Amniotic epithelial cell (primary cell): ENCODE results near the gene SFSWAP.
"Not testable (repeated sequence)": the region's sequence is repeated elsewhere in the genome, so short reads cannot be mapped to it uniquely, and the experiment has no call there.

Source experiments
- DNase-seq: peaks from one replicate; pipeline ENCODE4 v3.0.0-alpha.2; 2010; ENCODE audit warnings: low read depth

Gene SFSWAP

DNA sequence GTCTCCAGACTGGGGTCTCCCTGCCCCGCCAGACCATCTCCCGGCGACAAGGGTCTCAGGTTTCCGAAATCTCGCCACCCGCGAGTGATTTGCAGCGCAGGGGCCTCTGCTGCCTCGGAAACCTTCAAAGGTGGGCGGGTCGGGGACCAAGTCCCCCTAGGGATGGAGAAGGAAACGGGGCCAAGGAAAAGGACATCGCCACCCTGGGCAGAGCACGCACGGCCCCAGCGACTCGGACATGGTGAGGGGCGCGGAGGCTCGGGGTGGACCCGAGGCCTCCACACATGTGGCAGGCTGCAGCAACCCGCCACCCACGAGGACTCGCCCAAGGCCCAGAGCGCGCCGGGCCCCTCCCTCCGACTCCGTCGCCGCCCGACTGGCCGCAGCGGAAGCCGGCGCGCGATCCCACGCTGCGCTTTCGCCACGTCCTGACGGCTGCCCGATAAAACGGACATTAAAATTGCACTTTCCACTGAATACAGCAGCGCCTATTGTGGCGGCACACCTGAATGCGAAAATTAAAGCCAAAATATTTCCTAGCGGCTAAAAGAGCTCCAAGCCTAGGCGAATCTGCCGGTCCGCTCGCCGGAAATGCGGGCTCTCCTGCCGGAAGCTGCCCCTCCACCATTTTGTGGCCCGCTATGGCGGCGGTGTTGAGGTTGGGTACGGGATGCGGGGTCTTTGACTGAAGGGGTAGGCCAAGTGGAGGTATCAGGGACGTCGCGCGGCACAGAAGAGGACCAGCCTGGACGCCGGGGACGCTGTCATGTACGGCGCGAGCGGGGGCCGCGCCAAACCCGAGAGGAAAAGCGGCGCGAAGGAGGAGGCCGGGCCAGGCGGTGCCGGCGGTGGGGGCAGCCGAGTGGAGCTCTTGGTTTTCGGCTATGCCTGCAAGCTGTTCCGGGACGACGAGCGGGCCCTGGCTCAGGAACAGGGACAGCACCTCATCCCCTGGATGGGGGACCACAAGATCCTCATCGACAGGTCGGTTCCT, at the start of gene SFSWAP:
Gene SFSWAP (plus strand): TSS at position 627 of the 994 bp plus-strand sequence. CDS start 140 bp downstream, at position 767.
- DNase-seq, result peak; percentile 70

- not testable (repeated sequence) for DNase-seq
These were observed 49.5 kb upstream of the SFSWAP start for GRCh38 chr12:131661170-131661985.

DNA sequence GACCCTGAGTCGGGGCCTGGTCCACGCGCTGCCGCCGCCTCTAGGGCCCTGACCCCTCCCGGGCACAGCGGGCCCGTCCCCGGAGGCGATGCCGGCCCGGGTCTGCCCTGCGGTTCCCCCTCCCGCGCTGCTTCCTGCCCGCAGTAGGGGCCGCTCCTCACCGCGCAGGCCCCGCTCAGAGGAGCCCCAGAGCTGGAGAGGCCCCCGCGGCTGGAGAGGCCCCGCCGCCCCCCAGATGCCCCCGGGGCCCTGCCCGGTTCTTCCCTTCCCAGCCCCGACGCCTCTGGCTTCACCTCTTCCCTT, 49.0 kb upstream of the SFSWAP start:
- not testable (repeated sequence) for DNase-seq

DNA sequence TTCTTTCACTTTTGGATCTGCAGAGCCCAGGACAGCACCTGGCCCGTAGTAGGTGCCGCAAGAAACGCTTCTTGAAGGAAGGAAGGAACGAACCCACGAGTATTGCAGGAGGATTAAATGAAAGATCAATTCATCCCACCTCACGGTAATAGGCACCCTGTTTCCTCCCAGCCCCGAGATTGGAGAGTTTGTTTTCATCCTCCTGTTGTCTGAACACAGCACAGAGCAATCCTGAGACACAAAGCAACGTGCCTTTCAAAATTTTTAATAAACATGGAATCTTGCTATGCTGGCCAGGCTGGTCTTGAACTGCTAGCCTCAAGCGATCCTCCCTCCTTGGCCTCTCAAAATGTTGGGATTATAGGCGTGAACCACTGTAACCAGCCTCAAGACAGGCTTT, 48.5 kb upstream of the SFSWAP start:
- not testable (repeated sequence) for DNase-seq

- DNase-seq, result not testable (repeated sequence)
These were observed 45.2 kb upstream of the SFSWAP start for GRCh38 chr12:131665666-131666065.

- DNase-seq, result not testable (repeated sequence)
These were observed 44.4 kb upstream of the SFSWAP start for GRCh38 chr12:131666486-131666885.

DNA sequence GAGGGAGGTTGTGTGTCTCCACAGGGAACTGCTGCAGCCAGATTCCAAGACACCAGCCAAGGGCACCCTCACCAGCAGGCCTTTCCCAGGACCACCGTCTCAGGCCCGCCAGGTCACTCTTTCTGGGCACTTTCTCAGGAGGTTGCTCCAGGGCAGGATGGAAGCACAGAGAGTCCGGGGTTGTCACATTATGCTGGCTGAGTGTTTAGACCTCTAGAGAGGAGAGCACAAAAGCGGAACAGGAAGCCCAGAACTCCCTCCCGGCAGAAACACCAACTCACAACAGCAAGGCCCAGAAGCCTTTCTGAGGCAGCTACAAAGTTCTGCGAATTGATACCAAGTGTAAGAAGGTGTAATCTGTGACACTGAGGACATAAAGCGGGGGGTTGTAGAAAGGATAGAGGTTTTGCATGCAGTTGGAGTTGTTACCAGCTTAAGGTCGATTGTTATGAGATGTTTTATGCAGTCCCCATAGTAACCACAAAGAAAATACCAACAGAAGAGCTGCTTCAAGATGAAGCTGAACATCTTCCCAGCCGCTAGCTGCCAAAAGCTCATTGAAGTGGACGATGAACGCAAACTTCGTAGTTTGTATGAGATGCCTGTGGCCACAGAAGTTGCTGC, 43.8 kb upstream of the SFSWAP start:
- not testable (repeated sequence) for DNase-seq

DNA sequence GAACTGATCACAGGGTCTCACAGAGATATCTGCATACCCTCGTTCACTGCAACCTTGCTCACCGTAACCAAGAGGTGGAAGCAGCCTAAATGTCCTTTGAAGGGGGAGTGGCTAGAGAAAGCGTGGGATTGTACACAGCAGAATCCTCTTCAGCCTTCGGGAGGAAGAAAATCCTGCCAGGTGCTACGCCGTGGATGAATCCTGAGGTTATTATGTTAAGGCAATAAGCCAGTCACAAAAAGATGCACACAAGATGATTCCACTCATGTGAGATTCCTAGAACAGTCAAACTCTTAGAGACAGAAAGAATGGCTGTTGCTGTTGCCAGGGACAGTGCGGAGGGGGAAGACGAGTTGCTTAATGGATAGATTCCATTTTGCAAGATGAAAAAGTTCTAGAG, 39.6 kb upstream of the SFSWAP start:
- no peak for DNase-seq

GRCh38 chr12:131671871-131672270, 39.0 kb upstream of the SFSWAP start:
- DNase-seq, result no peak

DNA sequence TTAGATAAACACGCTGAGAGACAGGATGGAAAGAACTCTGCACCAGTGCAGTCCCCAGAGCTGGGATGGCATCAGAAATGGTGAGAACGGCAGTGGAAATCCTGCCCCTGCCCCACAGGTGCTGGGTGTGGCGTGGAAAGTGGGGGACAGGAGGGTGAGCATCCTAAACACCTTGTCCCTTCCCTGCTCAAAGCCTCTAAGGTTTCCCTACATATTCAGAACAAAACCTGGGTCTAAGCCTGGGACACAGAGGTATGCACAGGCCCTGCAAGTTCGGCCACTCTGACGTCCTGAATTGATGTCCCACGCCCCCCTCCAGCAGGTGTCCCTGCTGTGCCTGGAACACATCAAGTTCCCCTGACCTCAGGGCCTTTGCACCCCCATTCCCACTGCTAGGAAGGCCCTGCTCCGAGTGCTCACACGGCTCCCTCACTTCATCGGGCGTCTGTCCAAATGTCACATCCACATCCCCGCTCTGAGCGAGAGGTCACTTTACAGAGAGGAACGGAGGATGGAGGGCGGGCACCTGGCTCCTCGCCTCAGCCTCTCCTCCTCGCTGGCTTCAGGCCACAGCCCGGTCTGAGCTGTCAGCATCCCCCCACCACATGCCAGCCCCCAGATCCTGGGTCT, 38.5 kb upstream of the SFSWAP start:
- no peak for DNase-seq

DNA sequence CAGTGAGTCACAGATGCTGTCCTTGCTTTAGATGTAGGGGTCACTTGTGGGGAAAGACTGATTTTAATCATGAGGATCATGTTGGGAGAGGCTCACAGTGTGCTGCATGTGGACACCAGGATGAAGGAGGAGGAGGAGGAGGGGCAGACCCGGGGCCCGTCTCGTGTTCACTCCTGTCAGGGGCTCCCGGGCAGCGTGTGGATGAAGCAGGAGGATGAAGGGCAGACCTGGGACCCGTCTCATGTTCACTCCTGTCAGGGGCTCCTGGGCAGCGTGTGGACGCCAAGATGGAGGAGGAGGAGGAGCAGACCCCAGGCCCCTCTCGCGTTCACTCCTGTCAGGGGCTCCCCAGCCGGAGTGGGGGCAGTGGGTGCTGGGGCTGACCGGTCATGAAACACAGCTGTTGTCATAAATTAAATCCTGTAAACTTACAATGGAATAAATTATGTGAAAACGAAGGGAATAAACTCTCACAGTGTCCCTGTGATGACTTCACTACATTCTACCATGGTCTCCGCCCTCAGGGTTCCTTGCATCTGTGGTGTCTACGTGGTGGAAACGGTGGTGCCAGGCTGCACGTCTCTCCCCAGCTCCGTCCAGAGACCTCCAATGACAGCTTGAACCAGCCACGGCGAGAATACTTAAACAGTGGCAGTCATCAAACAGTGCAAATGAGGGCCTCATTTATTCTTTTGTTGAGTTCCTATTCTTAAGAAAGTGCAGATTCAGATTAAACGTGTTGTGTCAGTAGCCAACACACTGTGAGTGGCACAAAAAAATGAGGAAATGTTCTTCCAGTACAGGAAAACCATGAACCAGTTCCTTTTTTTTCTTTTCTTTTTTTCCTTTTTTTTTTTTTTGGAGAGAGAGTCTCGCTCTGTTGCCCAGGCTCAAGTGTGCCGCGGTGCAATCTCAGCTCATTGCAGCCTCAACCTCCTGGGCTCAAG, 37.7 kb upstream of the SFSWAP start:
- no peak for DNase-seq

GRCh38 chr12:131673888-131674257, 37.0 kb upstream of the SFSWAP start:
- DNase-seq, result peak; percentile 7

GRCh38 chr12:131674373-131674772, 36.5 kb upstream of the SFSWAP start:
- DNase-seq, result no peak

- DNase-seq, result no peak
These were observed 35.5 kb upstream of the SFSWAP start for GRCh38 chr12:131675126-131676080.

GRCh38 chr12:131676544-131676943, 34.3 kb upstream of the SFSWAP start:
- DNase-seq, result no peak

DNA sequence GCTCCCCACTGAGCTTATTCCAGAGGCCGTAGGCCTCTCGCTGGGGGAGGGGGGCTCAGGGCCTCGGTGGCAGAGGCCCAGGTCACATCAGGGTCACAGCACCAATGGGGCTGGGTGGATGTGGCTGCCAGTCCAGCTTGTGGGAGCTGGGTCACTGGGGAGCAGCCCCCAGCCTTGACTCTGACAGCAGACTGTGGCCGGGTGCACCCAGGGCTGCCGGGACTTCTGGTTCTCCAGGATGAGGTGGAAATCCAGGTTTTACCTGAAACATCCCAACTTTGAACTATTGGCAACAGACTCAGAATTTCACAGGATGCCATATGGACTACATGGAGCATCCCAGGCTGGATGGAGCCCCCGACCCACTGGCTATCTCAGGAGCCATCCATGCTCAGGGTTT, 33.8 kb upstream of the SFSWAP start:
- not testable (repeated sequence) for DNase-seq

- DNase-seq, result no peak
These were observed 33.2 kb upstream of the SFSWAP start for GRCh38 chr12:131677699-131678098.

DNA sequence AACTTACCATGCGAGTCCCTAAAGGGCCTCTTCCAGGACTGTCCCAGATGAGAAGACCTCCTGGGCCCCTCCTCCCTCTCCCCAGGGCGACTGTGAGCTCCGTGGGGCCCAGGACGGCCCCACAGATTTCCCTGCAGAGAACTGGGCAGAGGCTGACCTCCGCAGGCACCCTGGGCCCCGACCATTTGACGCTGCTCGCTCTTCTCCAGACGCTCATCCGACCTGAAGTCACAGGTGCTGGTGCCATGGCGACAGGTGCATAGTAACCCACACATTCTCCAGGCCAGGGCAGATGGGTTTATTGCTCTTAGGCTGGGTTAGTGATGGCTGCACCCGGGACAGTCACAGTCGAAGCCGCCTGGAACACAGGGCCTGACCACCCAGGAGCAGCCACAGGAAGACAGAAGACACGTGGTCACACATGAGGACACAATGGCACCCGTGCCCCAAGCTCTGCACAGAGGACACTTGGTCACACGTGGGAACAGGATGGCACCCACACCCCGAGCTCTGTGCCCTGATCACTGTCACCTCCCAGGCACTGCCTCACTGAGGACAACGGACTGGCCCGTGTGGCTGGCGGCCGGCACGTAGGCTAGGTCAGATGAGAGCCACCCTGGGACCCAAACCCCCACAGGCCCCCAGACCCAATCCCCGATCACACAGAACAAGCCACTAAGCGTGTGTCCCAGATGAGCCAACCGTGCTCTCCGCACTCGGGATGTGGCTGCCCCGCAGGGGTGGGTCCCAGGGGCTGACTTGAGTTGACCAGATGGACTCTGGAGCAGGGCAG, 32.3 kb upstream of the SFSWAP start:
- DNase-seq, result not testable (repeated sequence)

- not testable (repeated sequence) for DNase-seq
These were observed 31.7 kb upstream of the SFSWAP start for GRCh38 chr12:131679186-131679585.
